ENCODE results near the gene C2CD2. TPM values are rescaled to one million over a fixed set of nuclear protein-coding genes. Genes with fewer than 3 reads are reported as not detected.
"Not testable (repeated sequence)": the region's sequence is repeated elsewhere in the genome, so short reads cannot be mapped to it uniquely, and the experiment has no call there.

Gene C2CD2
- total RNA-seq, 4 donors from 2014 or later: 3.0 to 15.7 (median 7.4) TPM

DNA sequence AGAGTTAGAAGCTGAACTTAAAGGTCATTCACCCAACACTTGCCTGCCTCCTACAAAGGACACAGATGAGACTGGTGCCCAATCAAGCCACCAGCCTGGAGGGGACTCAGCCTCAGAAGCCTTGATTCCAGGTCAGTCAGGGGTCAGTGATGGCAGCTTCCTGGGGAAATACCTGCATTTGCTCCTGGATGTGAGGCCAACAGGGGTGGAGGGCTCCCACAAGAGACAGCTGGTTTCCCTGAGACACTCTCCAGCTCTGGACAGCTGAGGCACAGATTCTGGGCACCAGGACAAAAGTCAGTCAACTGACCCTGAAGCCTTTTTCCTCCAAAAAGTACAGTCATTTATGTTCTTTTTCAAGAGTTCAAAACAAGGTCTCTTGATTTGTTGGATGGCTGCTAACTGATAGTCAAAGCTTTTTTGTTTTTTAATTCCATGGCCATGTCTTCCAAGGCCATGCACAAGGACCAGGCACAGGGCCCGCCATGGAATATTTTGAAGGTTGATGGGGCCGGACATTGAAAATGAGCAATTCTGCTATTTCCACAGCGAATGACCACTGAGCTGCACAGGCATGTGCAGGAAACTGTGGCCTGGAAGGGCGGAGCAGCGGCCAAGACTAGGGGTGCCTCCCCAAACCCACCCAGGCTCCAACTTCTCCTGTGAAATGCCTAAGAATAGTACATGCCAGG is 1.8 kb downstream of the C2CD2 start:
- in situ Hi-C loops (cut with MboI; ENCODE audit: low pct_ligation_motif_present in 1 of 4, low pct_unique_long_range_greater_than_20kb in 1 of 4, low sequenced_read_pairs in 3 of 4) (no loop called here), intact Hi-C loops (cut with DNase I; ENCODE audit: low total_unique reads) (loop anchor here (10.0 kb wide), 1 partner anchor 53 kb away; no protein-coding TSS in a partner anchor)
- Histone ChIP-seq H3K9me3 (no peaks in the 10 kb centered on the region), H3K4me1 (peaks cover 3 to 32% (median 16%) of the 10 kb centered on the region in 4 donors), H3K36me3 (no peaks in the 10 kb centered on the region), H3K27ac (peak overlapping the region in 1 of 4 donors; percentile 73), H3K27me3 (no peaks in the 10 kb centered on the region), H3K4me3 (peak overlapping the region in 1 of 4 donors; percentile 55)
- TF ChIP-seq EP300 (IDR thresholded peaks at IDR 0.05; ENCODE audit: low read depth) (no peak), POLR2A (IDR thresholded peaks at IDR 0.05) (no peak), POLR2AphosphoS5 (IDR thresholded peaks at IDR 0.05) (no peak)
- TF ChIP-seq, protein P1, sequence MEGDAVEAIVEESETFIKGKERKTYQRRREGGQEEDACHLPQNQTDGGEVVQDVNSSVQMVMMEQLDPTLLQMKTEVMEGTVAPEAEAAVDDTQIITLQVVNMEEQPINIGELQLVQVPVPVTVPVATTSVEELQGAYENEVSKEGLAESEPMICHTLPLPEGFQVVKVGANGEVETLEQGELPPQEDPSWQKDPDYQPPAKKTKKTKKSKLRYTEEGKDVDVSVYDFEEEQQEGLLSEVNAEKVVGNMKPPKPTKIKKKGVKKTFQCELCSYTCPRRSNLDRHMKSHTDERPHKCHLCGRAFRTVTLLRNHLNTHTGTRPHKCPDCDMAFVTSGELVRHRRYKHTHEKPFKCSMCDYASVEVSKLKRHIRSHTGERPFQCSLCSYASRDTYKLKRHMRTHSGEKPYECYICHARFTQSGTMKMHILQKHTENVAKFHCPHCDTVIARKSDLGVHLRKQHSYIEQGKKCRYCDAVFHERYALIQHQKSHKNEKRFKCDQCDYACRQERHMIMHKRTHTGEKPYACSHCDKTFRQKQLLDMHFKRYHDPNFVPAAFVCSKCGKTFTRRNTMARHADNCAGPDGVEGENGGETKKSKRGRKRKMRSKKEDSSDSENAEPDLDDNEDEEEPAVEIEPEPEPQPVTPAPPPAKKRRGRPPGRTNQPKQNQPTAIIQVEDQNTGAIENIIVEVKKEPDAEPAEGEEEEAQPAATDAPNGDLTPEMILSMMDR (IDR thresholded peaks at IDR 0.05): no peak
- no peak for DNase-seq
- WGBS, 2 donors (ENCODE audit: low coverage in 1 of 2): 89% methylated on average over 5 of the region's 5 CpGs; no CpG with 5 or more reads in 1 of the 2 donors

DNA sequence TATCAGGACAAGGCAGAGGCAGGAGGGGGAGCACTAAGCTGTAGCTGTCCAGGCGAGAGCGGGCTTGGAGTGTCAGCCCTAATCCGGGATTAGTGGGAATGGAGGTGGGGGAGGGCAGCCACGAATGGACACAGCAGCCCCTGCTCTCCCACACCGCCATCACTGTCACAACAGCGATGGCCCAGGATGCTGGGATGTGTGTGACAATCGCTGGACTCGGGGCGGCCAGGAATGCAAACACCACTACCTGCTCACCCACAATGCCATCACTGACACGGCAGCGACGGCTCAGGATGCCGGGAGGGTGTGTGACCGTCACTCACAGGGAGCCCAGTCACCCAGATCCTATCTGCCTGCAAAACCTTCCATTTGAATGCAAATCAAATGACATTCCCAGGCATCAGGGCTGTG is 2.9 kb downstream of the C2CD2 start:
- 92% methylated on average over 10 of the region's 14 CpGs; no CpG with 5 or more reads in 1 of the 2 donors for WGBS, 2 donors (ENCODE audit: low coverage in 1 of 2)
- no peak for TF ChIP-seq POLR2A (IDR thresholded peaks at IDR 0.05)
- TF ChIP-seq, protein P1 (IDR thresholded peaks at IDR 0.05): no peak
- no peak for TF ChIP-seq POLR2AphosphoS5 (IDR thresholded peaks at IDR 0.05)
- no peak for TF ChIP-seq EP300 (IDR thresholded peaks at IDR 0.05; ENCODE audit: low read depth)
- Histone ChIP-seq H3K4me1 (peaks cover 3 to 29% (median 15%) of the 10 kb centered on the region in 4 donors), H3K9me3 (no peaks in the 10 kb centered on the region), H3K27ac (no peak overlapping the region), H3K4me3 (no peak overlapping the region), H3K27me3 (no peaks in the 10 kb centered on the region), H3K36me3 (no peaks in the 10 kb centered on the region)
- intact Hi-C loops (cut with DNase I; ENCODE audit: low total_unique reads) (loop anchor here (10.0 kb wide), 1 partner anchor 54 kb away; no protein-coding TSS in a partner anchor), in situ Hi-C loops (cut with MboI; ENCODE audit: low pct_ligation_motif_present in 1 of 4, low pct_unique_long_range_greater_than_20kb in 1 of 4, low sequenced_read_pairs in 3 of 4) (no loop called here)
- no peak for DNase-seq

- H3K4me1 ChIP-seq: peaks cover 3 to 29% (median 15%) of the 10 kb centered on the region in 4 donors
- intact Hi-C loops (cut with DNase I; ENCODE audit: low total_unique reads): loop anchor here (10.0 kb wide), 1 partner anchor 55 kb away; no protein-coding TSS in a partner anchor
- in situ Hi-C loops (cut with MboI; ENCODE audit: low pct_ligation_motif_present in 1 of 4, low pct_unique_long_range_greater_than_20kb in 1 of 4, low sequenced_read_pairs in 3 of 4): loop anchor here in 1 of 4 donors (25.0 kb wide), 1 partner anchor 163 kb away; no protein-coding TSS in a partner anchor
These were observed 4.2 kb downstream of the C2CD2 start for GRCh38 chr21:41949631-41950030.

DNA sequence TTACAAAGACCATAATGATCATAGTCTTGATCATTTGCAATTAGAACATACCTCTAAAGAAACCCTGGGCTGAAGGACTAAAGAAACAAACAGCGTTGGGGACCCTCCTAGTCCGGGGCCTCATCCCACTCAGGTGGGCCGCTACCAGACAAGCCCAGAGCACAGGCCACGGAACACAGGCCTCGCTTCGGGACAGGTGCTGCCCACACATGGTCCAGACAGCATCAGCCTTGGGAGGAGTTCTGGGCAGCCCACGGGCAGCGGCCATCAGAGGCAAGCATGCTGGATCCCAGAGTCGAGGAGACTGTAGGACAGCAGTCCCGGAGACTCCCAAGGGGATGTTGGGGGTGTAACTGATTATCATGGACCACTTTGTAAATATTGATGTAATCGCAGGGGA is 4.9 kb downstream of the C2CD2 start:
- H3K27me3 ChIP-seq: no peaks in the 10 kb centered on the region
- no peak for DNase-seq
- intact Hi-C loops (cut with DNase I; ENCODE audit: low total_unique reads): no loop called here
- H3K36me3 ChIP-seq: no peaks in the 10 kb centered on the region
- WGBS, 2 donors (ENCODE audit: low coverage in 1 of 2): 96% methylated on average over 10 of the region's 11 CpGs; no CpG with 5 or more reads in 1 of the 2 donors
- H3K4me3 ChIP-seq: no peak overlapping the region
- H3K9me3 ChIP-seq: no peaks in the 10 kb centered on the region
- peaks cover 3 to 29% (median 12%) of the 10 kb centered on the region in 4 donors for H3K4me1 ChIP-seq
- in situ Hi-C loops (cut with MboI; ENCODE audit: low pct_ligation_motif_present in 1 of 4, low pct_unique_long_range_greater_than_20kb in 1 of 4, low sequenced_read_pairs in 3 of 4): loop anchor here in 1 of 4 donors (25.0 kb wide), 1 partner anchor 163 kb away; no protein-coding TSS in a partner anchor
- H3K27ac ChIP-seq: no peak overlapping the region
- no peak for TF ChIP-seq POLR2AphosphoS5 (IDR thresholded peaks at IDR 0.05)
- no peak for TF ChIP-seq EP300 (IDR thresholded peaks at IDR 0.05; ENCODE audit: low read depth)
- no peak for TF ChIP-seq POLR2A (IDR thresholded peaks at IDR 0.05)
- TF ChIP-seq, protein P1 (IDR thresholded peaks at IDR 0.05): no peak

More at GRCh38 chr21:41949631-41950030, 4.2 kb downstream of the C2CD2 start:
- not testable (repeated sequence) for DNase-seq, H3K27ac ChIP-seq, H3K9me3 ChIP-seq, H3K27me3 ChIP-seq, H3K36me3 ChIP-seq, H3K4me3 ChIP-seq
- WGBS, 2 donors (ENCODE audit: low coverage in 1 of 2): 97% methylated on average over 3 of the region's 3 CpGs; no CpG with 5 or more reads in 1 of the 2 donors

Measured in transverse colon (tissue), 4 donors.